ENCODE data around the gene UST. TPM values are rescaled to one million over a fixed set of nuclear protein-coding genes. Genes with fewer than 3 reads are reported as not detected.

Gene UST
- total RNA-seq, 1 experiment from 2014 or later = 3.9 TPM

- H3K4me2 ChIP-seq (ENCODE audit: low read length) = no peak overlapping the region
- H3K4me3 ChIP-seq (ENCODE audit: low read length) = no peak overlapping the region
- no peaks in the 10 kb centered on the region for H3F3A ChIP-seq (ENCODE audit: low read length, unreplicated experiment)
- H2AFZ ChIP-seq (ENCODE audit: low read length) = no peak overlapping the region
- no peaks in the 10 kb centered on the region for H3K36me3 ChIP-seq (ENCODE audit: low read depth, low read length)
- BruUV-seq (replicated peaks) = no TSS peak
- H3K27ac ChIP-seq (ENCODE audit: low read length) = no peak overlapping the region
- H4K20me1 ChIP-seq (ENCODE audit: low read length) = no peaks in the 10 kb centered on the region
- no peaks in the 10 kb centered on the region for H3K9me3 ChIP-seq (ENCODE audit: low read length)
- no peaks in the 10 kb centered on the region for H3K9me2 ChIP-seq (replicated peaks; ENCODE audit: low read length)
- TF ChIP-seq CTCF (conservative IDR thresholded peaks at IDR 0.05; ENCODE audit: low read depth, low read length) = no peak
- TF ChIP-seq EZH2phosphoT487 (IDR thresholded peaks at IDR 0.05; ENCODE audit: borderline replicate concordance, low read length) = no peak
- no peak for TF ChIP-seq EZH2 (IDR thresholded peaks at IDR 0.05; ENCODE audit: low read length, unreplicated experiment)
- DNase-seq (no peak), ATAC-seq (no peak)
- intact Hi-C loops (cut with micrococcal nuclease) = loop anchor here (10.0 kb wide), 1 partner anchor 94 kb away; no protein-coding TSS in a partner anchor
- H3K27me3 ChIP-seq (ENCODE audit: low read length) = no peaks in the 10 kb centered on the region
- CTCF ChIA-PET = no interaction called here
- no peak overlapping the region for H3K9ac ChIP-seq (ENCODE audit: low read length)
- POLR2A ChIA-PET (ENCODE audit: unreplicated experiment) = no interaction called here
- H3K4me1 ChIP-seq (ENCODE audit: insufficient read depth, low read length) = 0 out of 2 replicates have a peak, but pooled peaks cover 4% of the 10 kb centered on the region
- no peaks in the 10 kb centered on the region for H3K79me2 ChIP-seq (ENCODE audit: low read length)
Observed at GRCh38 chr6:148850964-148851363, 104.1 kb downstream of the UST start.

GRCh38 chr6:148851683-148852556 is 105.1 kb downstream of the UST start:
- H3K9me3 ChIP-seq (ENCODE audit: low read length) = no peaks in the 10 kb centered on the region
- no peaks in the 10 kb centered on the region for H3K9me2 ChIP-seq (replicated peaks; ENCODE audit: low read length)
- BruUV-seq (replicated peaks) = no TSS peak
- H2AFZ ChIP-seq (ENCODE audit: low read length) = no peak overlapping the region
- no peak overlapping the region for H3K27ac ChIP-seq (ENCODE audit: low read length)
- DNase-seq (no peak), ATAC-seq (no peak)
- peaks cover 11% of the 10 kb centered on the region for H3K4me1 ChIP-seq (ENCODE audit: insufficient read depth, low read length)
- H3K27me3 ChIP-seq (ENCODE audit: low read length) = no peaks in the 10 kb centered on the region
- ChIA-PET POLR2A (ENCODE audit: unreplicated experiment) (no interaction called here), CTCF (no interaction called here)
- H3F3A ChIP-seq (ENCODE audit: low read length, unreplicated experiment) = no peaks in the 10 kb centered on the region
- no peaks in the 10 kb centered on the region for H3K79me2 ChIP-seq (ENCODE audit: low read length)
- no peak overlapping the region for H3K4me3 ChIP-seq (ENCODE audit: low read length)
- H3K36me3 ChIP-seq (ENCODE audit: low read depth, low read length) = no peaks in the 10 kb centered on the region
- intact Hi-C loops (cut with micrococcal nuclease) = loop anchor here (10.0 kb wide), 1 partner anchor 93 kb away; no protein-coding TSS in a partner anchor
- no peak overlapping the region for H3K4me2 ChIP-seq (ENCODE audit: low read length)
- H4K20me1 ChIP-seq (ENCODE audit: low read length) = no peaks in the 10 kb centered on the region
- TF ChIP-seq EZH2phosphoT487 (IDR thresholded peaks at IDR 0.05; ENCODE audit: borderline replicate concordance, low read length) = no peak
- TF ChIP-seq CTCF (conservative IDR thresholded peaks at IDR 0.05; ENCODE audit: low read depth, low read length) = no peak
- TF ChIP-seq EZH2 (IDR thresholded peaks at IDR 0.05; ENCODE audit: low read length, unreplicated experiment) = no peak
- H3K9ac ChIP-seq (ENCODE audit: low read length) = no peak overlapping the region

GRCh38 chr6:148852688-148853087 is 105.9 kb downstream of the UST start:
- H3K79me2 ChIP-seq (ENCODE audit: low read length) = no peaks in the 10 kb centered on the region
- POLR2A ChIA-PET (ENCODE audit: unreplicated experiment) = no interaction called here

More at GRCh38 chr6:148852688-148853087, 105.9 kb downstream of the UST start:
- CTCF ChIA-PET = no interaction called here
- Histone ChIP-seq H3K9ac (ENCODE audit: low read length) (no peak overlapping the region), H2AFZ (ENCODE audit: low read length) (no peak overlapping the region), H3K4me3 (ENCODE audit: low read length) (no peak overlapping the region), H3K27me3 (ENCODE audit: low read length) (no peaks in the 10 kb centered on the region), H3F3A (ENCODE audit: low read length, unreplicated experiment) (no peaks in the 10 kb centered on the region), H3K9me2 (replicated peaks; ENCODE audit: low read length) (no peaks in the 10 kb centered on the region), H3K4me1 (ENCODE audit: insufficient read depth, low read length) (peaks cover 19% of the 10 kb centered on the region), H3K27ac (ENCODE audit: low read length) (no peak overlapping the region), H3K9me3 (ENCODE audit: low read length) (no peaks in the 10 kb centered on the region), H3K4me2 (ENCODE audit: low read length) (no peak overlapping the region), H3K36me3 (ENCODE audit: low read depth, low read length) (no peaks in the 10 kb centered on the region), H4K20me1 (ENCODE audit: low read length) (no peaks in the 10 kb centered on the region)
- no TSS peak for BruUV-seq (replicated peaks)
- no peak for TF ChIP-seq EZH2 (IDR thresholded peaks at IDR 0.05; ENCODE audit: low read length, unreplicated experiment)
- TF ChIP-seq EZH2phosphoT487 (IDR thresholded peaks at IDR 0.05; ENCODE audit: borderline replicate concordance, low read length) = no peak
- TF ChIP-seq CTCF (conservative IDR thresholded peaks at IDR 0.05; ENCODE audit: low read depth, low read length) = no peak
- DNase-seq = no peak
- ATAC-seq = no peak
- intact Hi-C loops (cut with micrococcal nuclease) = loop anchor here (10.0 kb wide), 1 partner anchor 92 kb away; no protein-coding TSS in a partner anchor
